Gastrocnemius medialis (tissue), 4 donors: ENCODE results near the gene FAM50A. TPM values are rescaled to one million over a fixed set of nuclear protein-coding genes. Genes with fewer than 3 reads are reported as not detected.

ENCODE experiments used
- ATAC-seq, 2 donors: fragments of 150-250 bp; one replicate each; pipeline ENCODE4 v1.9.1; 2016
- DNase-seq, 2 donors: peaks; one replicate each; pipeline ENCODE4 v3.0.0-alpha.2; 2019
- H3K27ac ChIP-seq, 4 donors: fragments of 200-600 bp; sonication (generic); 1 replicate in 1 of 4; 2 replicates in 3 of 4; pipeline ENCODE4 v1.5.1; 2016 to 2018; ENCODE audit warnings: mild to moderate bottlenecking in 2 of 4, moderate library complexity in 1 of 4
- H3K27me3 ChIP-seq, 3 donors: fragments of 200-600 bp; sonication (generic) in 2 of 3; 1 replicate in 1 of 3; 2 replicates in 2 of 3; pipeline versions ENCODE4 v1.5.1 to v1.6.0; 2016 to 2019; ENCODE audit warnings: mild to moderate bottlenecking in 1 of 3, moderate library complexity in 1 of 3
- H3K36me3 ChIP-seq, 2 donors: fragments of 200-600 bp; sonication (generic) in 1 of 2; one replicate each; pipeline ENCODE4 v1.5.1; 2017 to 2018
- H3K4me1 ChIP-seq, 2 donors: fragments of 200-600 bp; sonication (generic) in 1 of 2; one replicate each; pipeline ENCODE4 v1.5.1; 2016 to 2017; ENCODE audit warnings: mild to moderate bottlenecking in 2 of 2
- H3K4me3 ChIP-seq, 4 donors: fragments of 200-600 bp; sonication (generic) in 3 of 4; 1 replicate in 1 of 4; 2 replicates in 3 of 4; pipeline ENCODE4 v1.5.1; 2016 to 2019; ENCODE audit warnings: mild to moderate bottlenecking in 2 of 4
- H3K9me3 ChIP-seq, 3 donors: fragments of 200-600 bp; sonication (generic) in 2 of 3; 1 replicate in 1 of 3; 2 replicates in 2 of 3; pipeline ENCODE4 v1.5.1; 2016 to 2019
- POLR2A ChIP-seq, 2 donors: fragments of 450-650 bp; IDR thresholded peaks; one replicate each; pipeline ENCODE4 v1.6.1; 2017; ENCODE audit warnings: antibody characterized with exemption in 2 of 2, mild to moderate bottlenecking in 2 of 2, moderate library complexity in 2 of 2
- in situ Hi-C, 4 donors: fragments of 200-750 bp; cut with MboI; loops; one replicate each; pipeline versions ENCODE4 v1.15.0 to v1.8.0; 2017; ENCODE audit warnings: low sequenced_read_pairs in 4 of 4
- intact Hi-C: fragments of 100-400 bp; cut with DNase I; formaldehyde crosslinking; loops from one replicate; pipeline ENCODE4 v1.15.1; 2023; ENCODE audit warnings: low total_unique reads
- total RNA-seq, 4 donors: library from RNA; depleted of rRNA; stranded (reverse); fragments of >200 nt; gene quantifications; one replicate each; pipeline versions ENCODE4 v1.1.0 to v1.2.3, GENCODE V29; 2016
- TF ChIP-seq, protein P1 (sequence below), 5 experiments: fragments of 450-650 bp in 3 of 5; fragments of 200-600 bp in 2 of 5; sonication (generic) in 2 of 5; IDR thresholded peaks in 4 of 5; conservative IDR thresholded peaks in 1 of 5; 1 replicate in 4 of 5; 2 replicates in 1 of 5; pipeline ENCODE4 v1.5.1; 2016 to 2019; ENCODE audit warnings: antibody characterized with exemption in 5 of 5, mild to moderate bottlenecking in 3 of 5, moderate library complexity in 3 of 5

The FAM50A gene
- total RNA-seq, 4 donors from 2014 or later: 30.9 to 55.4 (median 45.3) TPM

DNA sequence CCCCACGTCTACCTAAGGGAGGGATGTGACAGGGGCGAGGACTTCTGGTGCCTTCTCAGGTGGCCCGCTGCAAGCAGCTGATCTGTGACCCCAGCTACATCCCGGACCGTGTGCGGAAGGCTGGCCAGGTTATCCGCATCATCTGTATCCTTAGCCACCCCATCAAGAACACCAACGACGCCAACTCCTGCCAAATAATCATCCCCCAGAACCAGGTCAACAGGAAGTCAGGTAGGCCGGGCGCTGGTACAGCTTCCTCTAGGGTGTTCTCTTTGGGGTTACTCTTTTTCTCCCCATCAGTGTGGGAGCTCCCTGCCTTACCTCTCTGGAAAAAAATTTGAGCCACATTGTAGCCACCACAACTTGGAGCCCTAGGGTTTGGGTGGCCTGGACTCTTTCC, 2.4 kb upstream of the FAM50A start:
- peaks cover 4 to 8% of the 10 kb centered on the region in 2 donors for H3K4me1 ChIP-seq
- intact Hi-C loops (no loop called here), in situ Hi-C loops (no loop called here)
- H3K36me3 ChIP-seq: peaks cover 0 to 11% of the 10 kb centered on the region in 2 donors
- H3K27ac ChIP-seq: no peak overlapping the region
- DNase-seq (no peak), ATAC-seq (no peak)
- no peaks in the 10 kb centered on the region for H3K9me3 ChIP-seq
- no peak overlapping the region for H3K4me3 ChIP-seq
- H3K27me3 ChIP-seq: no peaks in the 10 kb centered on the region
- TF ChIP-seq POLR2A (IDR thresholded peaks at IDR 0.05): no peak
- TF ChIP-seq, protein P1, sequence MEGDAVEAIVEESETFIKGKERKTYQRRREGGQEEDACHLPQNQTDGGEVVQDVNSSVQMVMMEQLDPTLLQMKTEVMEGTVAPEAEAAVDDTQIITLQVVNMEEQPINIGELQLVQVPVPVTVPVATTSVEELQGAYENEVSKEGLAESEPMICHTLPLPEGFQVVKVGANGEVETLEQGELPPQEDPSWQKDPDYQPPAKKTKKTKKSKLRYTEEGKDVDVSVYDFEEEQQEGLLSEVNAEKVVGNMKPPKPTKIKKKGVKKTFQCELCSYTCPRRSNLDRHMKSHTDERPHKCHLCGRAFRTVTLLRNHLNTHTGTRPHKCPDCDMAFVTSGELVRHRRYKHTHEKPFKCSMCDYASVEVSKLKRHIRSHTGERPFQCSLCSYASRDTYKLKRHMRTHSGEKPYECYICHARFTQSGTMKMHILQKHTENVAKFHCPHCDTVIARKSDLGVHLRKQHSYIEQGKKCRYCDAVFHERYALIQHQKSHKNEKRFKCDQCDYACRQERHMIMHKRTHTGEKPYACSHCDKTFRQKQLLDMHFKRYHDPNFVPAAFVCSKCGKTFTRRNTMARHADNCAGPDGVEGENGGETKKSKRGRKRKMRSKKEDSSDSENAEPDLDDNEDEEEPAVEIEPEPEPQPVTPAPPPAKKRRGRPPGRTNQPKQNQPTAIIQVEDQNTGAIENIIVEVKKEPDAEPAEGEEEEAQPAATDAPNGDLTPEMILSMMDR (IDR thresholded peaks at IDR 0.05 in 4 of 5, conservative IDR thresholded peaks at IDR 0.05 in 1 of 5): no peak

- Histone ChIP-seq H3K9me3 (no peaks in the 10 kb centered on the region), H3K4me1 (peaks cover 4 to 8% of the 10 kb centered on the region in 2 donors), H3K36me3 (peaks cover 0 to 11% of the 10 kb centered on the region in 2 donors), H3K4me3 (no peak overlapping the region), H3K27ac (no peak overlapping the region), H3K27me3 (no peaks in the 10 kb centered on the region)
- TF ChIP-seq, protein P1 (IDR thresholded peaks at IDR 0.05 in 4 of 5, conservative IDR thresholded peaks at IDR 0.05 in 1 of 5): no peak
- TF ChIP-seq POLR2A (IDR thresholded peaks at IDR 0.05): no peak
- in situ Hi-C loops (no loop called here), intact Hi-C loops (no loop called here)
- ATAC-seq: no peak
- DNase-seq: no peak
These were observed 1.8 kb upstream of the FAM50A start for GRCh38 chrX:154441984-154442707.

DNA sequence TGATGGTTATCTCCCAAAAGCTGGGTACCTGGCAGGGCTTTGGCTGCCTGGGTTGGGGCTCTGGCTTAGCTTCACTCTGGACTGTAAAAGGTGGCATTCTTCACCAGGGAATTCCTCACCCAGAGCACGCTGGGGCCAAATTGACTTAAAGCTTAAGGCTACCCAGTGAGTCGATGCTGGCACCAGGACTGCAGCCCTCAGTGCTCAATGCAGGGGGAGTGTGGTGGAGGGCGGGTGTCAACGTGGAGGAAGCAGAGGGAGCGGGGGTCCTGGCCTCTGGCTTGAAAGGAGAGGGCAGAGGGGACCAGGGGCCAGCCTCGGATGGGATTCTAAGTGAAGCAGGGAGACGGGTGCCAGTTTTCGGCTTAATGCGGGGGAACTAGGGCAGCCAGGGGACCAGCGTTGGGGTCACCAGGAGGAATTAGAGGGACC, 446 bp upstream of the FAM50A start:
- Histone ChIP-seq H3K9me3 (no peaks in the 10 kb centered on the region), H3K27me3 (no peaks in the 10 kb centered on the region), H3K36me3 (peaks cover 0 to 14% of the 10 kb centered on the region in 2 donors), H3K27ac (peak overlapping the region; percentile 83 to 94 (median 91)), H3K4me3 (peak overlapping the region; percentile 48 to 64 (median 55)), H3K4me1 (peaks cover 4 to 8% of the 10 kb centered on the region in 2 donors)
- TF ChIP-seq, protein P1 (IDR thresholded peaks at IDR 0.05 in 4 of 5, conservative IDR thresholded peaks at IDR 0.05 in 1 of 5): no peak
- no peak for TF ChIP-seq POLR2A (IDR thresholded peaks at IDR 0.05)
- DNase-seq (peak in 1 of 2 donors; percentile 20), ATAC-seq (peak in 1 of 2 donors; percentile 24)
- intact Hi-C loops: no loop called here
- in situ Hi-C loops: no loop called here

DNA sequence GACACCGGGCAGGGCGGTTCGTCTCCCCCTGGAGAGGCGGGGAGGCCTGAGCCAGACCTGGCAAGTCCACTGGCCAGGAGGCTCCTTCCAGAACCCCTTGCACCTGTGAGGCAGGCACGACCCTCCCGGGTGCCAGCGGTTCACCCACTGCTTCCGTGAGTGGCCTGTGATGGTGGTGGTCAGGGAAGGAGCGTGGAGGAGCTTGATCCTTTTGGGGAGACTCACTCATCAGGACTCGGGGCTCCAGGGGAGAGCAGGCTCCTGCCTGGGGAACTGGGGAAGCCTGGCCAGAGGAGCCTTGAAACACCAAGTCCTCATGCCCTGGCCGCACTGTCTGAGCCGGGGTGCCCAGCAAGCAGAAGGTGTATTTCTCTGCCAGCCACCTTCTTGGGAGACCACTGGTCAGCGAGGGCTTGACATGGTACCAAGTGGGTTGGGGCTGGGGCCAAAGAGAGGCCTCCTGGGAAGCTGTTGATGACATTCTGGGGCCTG, 860 bp downstream of the FAM50A start:
- DNase-seq: no peak
- Histone ChIP-seq H3K27ac (peak overlapping the region; percentile 84 to 94 (median 91)), H3K36me3 (peaks cover 0 to 27% of the 10 kb centered on the region in 2 donors), H3K4me1 (peaks cover 4 to 8% of the 10 kb centered on the region in 2 donors), H3K27me3 (no peaks in the 10 kb centered on the region), H3K4me3 (peak overlapping the region; percentile 58 to 64 (median 62)), H3K9me3 (no peaks in the 10 kb centered on the region)
- ATAC-seq: peak in 1 of 2 donors; percentile 31
- intact Hi-C loops (loop anchor here (1.0 kb wide), 1 partner anchor 34 kb away; no protein-coding TSS in a partner anchor), in situ Hi-C loops (no loop called here)
- TF ChIP-seq, protein P1 (IDR thresholded peaks at IDR 0.05 in 4 of 5, conservative IDR thresholded peaks at IDR 0.05 in 1 of 5): no peak
- no peak for TF ChIP-seq POLR2A (IDR thresholded peaks at IDR 0.05)
